K562 (cell line): ENCODE measurements around the gene RNF115. TPM values are rescaled to one million over a fixed set of nuclear protein-coding genes. Genes with fewer than 3 reads are reported as not detected.
A peak's percentile ranks its signal among the peaks of the same experiment; 100 is the strongest.

Experiments used
- CBX8 ChIP-seq: fragments of 200-600 bp; sonication (generic); IDR thresholded peaks from 2 replicates; pipeline ENCODE4 v1.6.1; 2012; ENCODE audit warnings: borderline replicate concordance, mixed run types, low read depth, mild to moderate bottlenecking, moderate library complexity, mixed read lengths, low read length, control low read depth, inconsistent platforms; ENCODE audit not compliant: poor library complexity, severe bottlenecking; ENCODE audit errors: extremely low read depth
- DLX4 ChIP-seq: fragments of 250-450 bp; sonication (Bioruptor Pico); IDR thresholded peaks from 2 replicates; pipeline ENCODE4 v1.6.1; 2021; ENCODE audit warnings: mild to moderate bottlenecking
- GATA2 ChIP-seq: sonication (generic); formaldehyde crosslinking; IDR thresholded peaks from 2 replicates; pipeline ENCODE4 v1.4.0; 2020; ENCODE audit warnings: mild to moderate bottlenecking, missing genetic modification reagents
- IRF1 ChIP-seq: sonication (generic); formaldehyde crosslinking; IDR thresholded peaks from 2 replicates; pipeline ENCODE4 v1.8.0; 2022; ENCODE audit warnings: missing genetic modification reagents, mild to moderate bottlenecking, borderline replicate concordance
- NR2F6 ChIP-seq: fragments of 450-650 bp; formaldehyde crosslinking; IDR thresholded peaks from 2 replicates; pipeline ENCODE4 v1.4.0; 2020; ENCODE audit warnings: mild to moderate bottlenecking
- RNF2 ChIP-seq: sonication (generic); IDR thresholded peaks from 2 replicates; pipeline ENCODE4 v1.6.1; 2016
- SRSF7 ChIP-seq: fragments of 200-400 bp; formaldehyde crosslinking; optimal IDR thresholded peaks from 2 replicates; pipeline ENCODE3; 2017; ENCODE audit warnings: mild to moderate bottlenecking, low read depth, low read length
- ZNF830 ChIP-seq: fragments of 250-450 bp; sonication (Bioruptor Pico); IDR thresholded peaks from 2 replicates; pipeline ENCODE4 v1.5.0; 2021; ENCODE audit warnings: mild to moderate bottlenecking
- polyA plus RNA-seq, 8 experiments: library from polyadenylated mRNA; depleted of rRNA in 4 of 8; stranded (reverse) in 5 of 8; unstranded in 3 of 8; fragments of >200 nt; fragmentation: Nextera tagmentation in 2 of 8; fragmentation: Illumina TruSeq in 1 of 8; extraction: Ambion mirVana in 2 of 8; extraction: Trizol in 1 of 8; gene quantifications; 2 replicates each; pipeline versions ENCODE4 v1.2.1 to v1.2.3, GENCODE V29; 2011 to 2014; ENCODE audit warnings: inconsistent platforms in 1 of 8, missing spikeins in 1 of 8
- total RNA-seq, 7 experiments: library from RNA; depleted of rRNA in 6 of 7; stranded (reverse); fragments of >200 nt in 6 of 7; fragmentation: Illumina TruSeq in 2 of 7; extraction: Trizol in 2 of 7; gene quantifications; 2 replicates each; pipeline versions ENCODE4 v1.2.1 to v1.2.3, GENCODE V29; 2011 to 2021; ENCODE audit warnings: low replicate concordance in 1 of 7
- TF ChIP-seq, protein P1 (sequence below): fragments of 250-450 bp; sonication (Bioruptor Pico); IDR thresholded peaks from 2 replicates; pipeline ENCODE4 v1.5.1; 2021; ENCODE audit warnings: mild to moderate bottlenecking
- TF ChIP-seq, protein P2 (sequence below): fragments of 450-650 bp; IDR thresholded peaks from 2 replicates; pipeline ENCODE4 v1.6.1; 2018; ENCODE audit warnings: mild to moderate bottlenecking, low read depth; ENCODE audit not compliant: partially characterized antibody

RNF115 gene
- total and polyA plus RNA-seq, 9 of the 15 experiments (the other 6 are each of a cell fraction or from before 2014, with no cell fraction given), result 1.9 to 14.3 (median 9.5) TPM

- no peak for TF ChIP-seq IRF1 (CRISPR knock-in tag)
- no peak for TF ChIP-seq SRSF7
- TF ChIP-seq, protein P1, sequence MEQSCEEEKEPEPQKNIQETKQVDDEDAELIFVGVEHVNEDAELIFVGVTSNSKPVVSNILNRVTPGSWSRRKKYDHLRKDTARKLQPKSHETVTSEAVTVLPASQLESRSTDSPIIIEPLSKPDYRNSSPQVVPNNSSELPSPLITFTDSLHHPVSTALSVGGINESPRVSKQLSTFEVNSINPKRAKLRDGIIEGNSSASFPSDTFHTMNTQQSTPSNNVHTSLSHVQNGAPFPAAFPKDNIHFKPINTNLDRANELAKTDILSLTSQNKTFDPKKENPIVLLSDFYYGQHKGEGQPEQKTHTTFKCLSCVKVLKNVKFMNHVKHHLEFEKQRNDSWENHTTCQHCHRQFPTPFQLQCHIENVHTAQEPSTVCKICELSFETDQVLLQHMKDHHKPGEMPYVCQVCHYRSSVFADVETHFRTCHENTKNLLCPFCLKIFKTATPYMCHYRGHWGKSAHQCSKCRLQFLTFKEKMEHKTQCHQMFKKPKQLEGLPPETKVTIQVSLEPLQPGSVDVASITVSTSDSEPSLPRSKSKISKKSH (CRISPR knock-in tag), result no peak
- no peak for TF ChIP-seq CBX8
- peak; percentile 54 for TF ChIP-seq GATA2 (CRISPR knock-in tag)
- TF ChIP-seq RNF2, result no peak
- TF ChIP-seq, protein P2, sequence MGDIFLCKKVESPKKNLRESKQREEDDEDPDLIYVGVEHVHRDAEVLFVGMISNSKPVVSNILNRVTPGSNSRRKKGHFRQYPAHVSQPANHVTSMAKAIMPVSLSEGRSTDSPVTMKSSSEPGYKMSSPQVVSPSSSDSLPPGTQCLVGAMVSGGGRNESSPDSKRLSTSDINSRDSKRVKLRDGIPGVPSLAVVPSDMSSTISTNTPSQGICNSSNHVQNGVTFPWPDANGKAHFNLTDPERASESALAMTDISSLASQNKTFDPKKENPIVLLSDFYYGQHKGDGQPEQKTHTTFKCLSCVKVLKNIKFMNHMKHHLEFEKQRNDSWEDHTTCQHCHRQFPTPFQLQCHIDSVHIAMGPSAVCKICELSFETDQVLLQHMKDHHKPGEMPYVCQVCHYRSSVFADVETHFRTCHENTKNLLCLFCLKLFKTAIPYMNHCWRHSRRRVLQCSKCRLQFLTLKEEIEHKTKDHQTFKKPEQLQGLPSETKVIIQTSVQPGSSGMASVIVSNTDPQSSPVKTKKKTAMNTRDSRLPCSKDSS, result no peak
- TF ChIP-seq DLX4, result no peak
- TF ChIP-seq NR2F6 (CRISPR knock-in tag), result no peak
- no peak for TF ChIP-seq ZNF830 (CRISPR knock-in tag)
Measured at GRCh38 chr1:145845144-145845513, 21.2 kb upstream of the RNF115 start (continued).
